Left ventricle myocardium inferior (tissue), 1 donor: ENCODE results near the gene HMGA1. TPM values are rescaled to one million over a fixed set of nuclear protein-coding genes. Genes with fewer than 3 reads are reported as not detected.

Experiments used
- DNase-seq: peaks from one replicate; pipeline ENCODE4 v3.0.0-alpha.2; 2020
- H3K27ac ChIP-seq: fragments of 200-600 bp; replicated peaks from 2 replicates; pipeline ENCODE4 v1.8.0; 2021
- H3K27me3 ChIP-seq: fragments of 200-600 bp; 2 replicates; pipeline ENCODE4 v1.8.0; 2021; ENCODE audit warnings: low read depth
- H3K36me3 ChIP-seq: fragments of 200-600 bp; 2 replicates; pipeline ENCODE4 v1.8.0; 2021
- H3K4me1 ChIP-seq: fragments of 200-600 bp; 2 replicates; pipeline ENCODE4 v1.8.0; 2021
- H3K4me3 ChIP-seq: fragments of 200-600 bp; 2 replicates; pipeline ENCODE4 v1.8.0; 2021; ENCODE audit warnings: mild to moderate bottlenecking, moderate library complexity
- H3K9me3 ChIP-seq: fragments of 200-600 bp; replicated peaks from 2 replicates; pipeline ENCODE4 v1.8.0; 2021
- intact Hi-C: fragments of 100-400 bp; cut with micrococcal nuclease; formaldehyde crosslinking; loops from one replicate; pipeline ENCODE4 v1.11.0; 2022
- total RNA-seq: library from RNA; stranded (reverse); fragmentation: NEBNext Ultra II Directional; extraction: Animal tissue kit (Norgen Biotek cat#: 25700); gene quantifications from one replicate; pipeline ENCODE4 v1.2.1, GENCODE V29; 2021
- TF ChIP-seq, protein P1 (sequence below): fragments of 200-600 bp; IDR thresholded peaks from 2 replicates; pipeline ENCODE4 v1.8.0; 2021; ENCODE audit warnings: antibody characterized with exemption, mild to moderate bottlenecking, borderline replicate concordance
- donor health status: DM: no; HTN: yes; CAD: no; lungs with severe emphysema.

HMGA1 gene
- total RNA-seq, 1 donor from 2014 or later, result 46.7 TPM

DNA sequence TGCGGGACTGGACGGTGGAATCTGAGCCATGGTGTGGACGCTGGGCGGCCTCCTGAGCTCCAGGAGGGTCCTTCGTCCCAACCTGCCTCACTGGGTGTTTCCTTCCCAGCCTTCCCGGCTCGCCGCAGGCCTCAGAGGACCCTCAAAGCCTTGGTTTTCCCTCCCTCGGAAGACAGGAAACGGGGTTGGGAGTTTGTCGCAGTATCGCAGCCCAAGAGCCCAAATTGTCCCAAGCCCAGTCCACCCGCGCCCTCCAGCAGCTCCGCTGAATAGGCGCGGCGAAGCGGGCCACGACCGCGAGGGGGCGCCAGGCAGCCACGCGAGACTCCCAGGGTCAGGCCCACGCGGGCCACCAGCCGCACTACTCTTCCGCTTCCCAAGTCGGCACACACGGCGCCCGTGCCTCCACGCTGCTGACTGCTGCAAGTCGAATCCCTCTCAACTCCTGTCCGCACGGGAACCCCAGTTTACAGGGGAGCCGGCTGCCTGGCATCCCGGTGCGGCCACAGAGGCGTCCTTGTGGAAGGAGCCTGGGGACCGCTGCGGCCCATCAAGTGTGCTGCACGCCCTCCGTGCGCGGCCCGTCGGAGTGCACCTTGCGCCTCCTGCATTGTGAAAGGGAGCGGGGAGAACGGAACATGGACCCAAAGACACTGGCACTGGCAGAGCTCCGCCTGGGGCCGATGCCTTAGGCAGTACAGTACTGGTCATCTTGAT lies 40.4 kb upstream of the HMGA1 start:
- H3K27ac ChIP-seq, result no peak overlapping the region
- TF ChIP-seq, protein P1, sequence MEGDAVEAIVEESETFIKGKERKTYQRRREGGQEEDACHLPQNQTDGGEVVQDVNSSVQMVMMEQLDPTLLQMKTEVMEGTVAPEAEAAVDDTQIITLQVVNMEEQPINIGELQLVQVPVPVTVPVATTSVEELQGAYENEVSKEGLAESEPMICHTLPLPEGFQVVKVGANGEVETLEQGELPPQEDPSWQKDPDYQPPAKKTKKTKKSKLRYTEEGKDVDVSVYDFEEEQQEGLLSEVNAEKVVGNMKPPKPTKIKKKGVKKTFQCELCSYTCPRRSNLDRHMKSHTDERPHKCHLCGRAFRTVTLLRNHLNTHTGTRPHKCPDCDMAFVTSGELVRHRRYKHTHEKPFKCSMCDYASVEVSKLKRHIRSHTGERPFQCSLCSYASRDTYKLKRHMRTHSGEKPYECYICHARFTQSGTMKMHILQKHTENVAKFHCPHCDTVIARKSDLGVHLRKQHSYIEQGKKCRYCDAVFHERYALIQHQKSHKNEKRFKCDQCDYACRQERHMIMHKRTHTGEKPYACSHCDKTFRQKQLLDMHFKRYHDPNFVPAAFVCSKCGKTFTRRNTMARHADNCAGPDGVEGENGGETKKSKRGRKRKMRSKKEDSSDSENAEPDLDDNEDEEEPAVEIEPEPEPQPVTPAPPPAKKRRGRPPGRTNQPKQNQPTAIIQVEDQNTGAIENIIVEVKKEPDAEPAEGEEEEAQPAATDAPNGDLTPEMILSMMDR, result peak; percentile 98
- DNase-seq, result peak; percentile 88
- no peaks in the 10 kb centered on the region for H3K9me3 ChIP-seq
- intact Hi-C loops, result loop anchor here (5.0 to 10.0 kb wide), 2 partner anchors 41 to 219 kb away; partner anchors contain the start of gene HMGA1
- peaks cover 9% of the 10 kb centered on the region for H3K4me1 ChIP-seq
- H3K27me3 ChIP-seq, result no peaks in the 10 kb centered on the region
- H3K36me3 ChIP-seq, result no peaks in the 10 kb centered on the region
- H3K4me3 ChIP-seq, result peak overlapping the region; percentile 72

DNA sequence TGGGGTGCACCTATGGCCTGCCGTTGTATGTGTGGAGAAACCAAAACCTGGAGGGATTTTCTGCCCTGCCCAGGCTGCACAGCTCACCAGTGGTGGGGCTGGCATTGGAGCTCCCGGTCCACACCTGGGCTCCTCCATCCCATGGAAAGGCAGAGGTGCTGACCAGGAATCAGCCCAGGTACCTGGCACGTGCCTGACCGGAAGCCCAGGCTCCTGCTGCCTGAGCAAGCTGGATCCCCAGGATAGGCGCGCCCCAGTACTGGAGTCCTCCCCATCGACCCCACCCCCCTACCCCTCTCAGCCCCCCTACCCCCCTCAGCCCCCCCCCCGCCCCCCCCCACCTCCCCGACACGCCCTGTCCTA lies 39.9 kb upstream of the HMGA1 start:
- Histone ChIP-seq H3K36me3 (no peaks in the 10 kb centered on the region), H3K4me3 (peak overlapping the region; percentile 72), H3K4me1 (peaks cover 9% of the 10 kb centered on the region), H3K27ac (no peak overlapping the region), H3K27me3 (no peaks in the 10 kb centered on the region), H3K9me3 (no peaks in the 10 kb centered on the region)
- DNase-seq, result no peak
- TF ChIP-seq, protein P1, result no peak
- intact Hi-C loops, result loop anchor here (5.0 to 10.0 kb wide), 2 partner anchors 40 to 218 kb away; partner anchors contain the start of gene HMGA1

DNA sequence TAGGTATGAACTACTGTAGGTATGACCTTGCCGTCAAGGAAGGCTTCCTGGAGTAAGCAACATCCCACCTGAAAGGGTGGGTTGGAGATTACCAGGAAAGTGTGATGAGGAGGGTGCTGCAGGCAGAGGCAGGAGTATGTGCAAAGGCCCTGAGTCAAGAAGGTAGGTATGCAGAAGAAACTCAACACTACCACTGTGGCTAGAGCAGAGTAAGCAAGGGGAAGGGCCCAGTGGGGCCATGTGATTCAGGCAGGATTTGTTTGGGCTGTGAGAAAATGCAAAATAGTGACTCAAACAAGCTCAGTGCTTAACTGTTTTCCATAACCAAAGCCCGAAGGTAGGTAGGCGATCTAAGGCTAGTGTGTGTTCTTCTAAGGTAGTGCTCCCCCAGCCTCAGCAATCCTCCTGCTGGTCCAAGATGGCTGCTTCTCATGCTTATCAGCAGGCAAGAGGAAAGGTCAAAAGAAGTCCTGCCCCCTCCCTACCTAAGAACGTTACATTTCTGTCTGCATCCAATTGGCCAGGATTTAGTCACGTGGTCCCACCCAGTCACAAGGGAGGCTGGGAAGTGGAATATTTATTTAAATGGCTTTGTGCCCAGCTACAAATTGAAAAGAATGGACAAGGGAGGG lies 36.2 kb upstream of the HMGA1 start:
- TF ChIP-seq, protein P1, result no peak
- Histone ChIP-seq H3K9me3 (no peaks in the 10 kb centered on the region), H3K36me3 (no peaks in the 10 kb centered on the region), H3K4me1 (peaks cover 9% of the 10 kb centered on the region), H3K27me3 (no peaks in the 10 kb centered on the region), H3K27ac (no peak overlapping the region), H3K4me3 (no peak overlapping the region)
- no peak for DNase-seq
- intact Hi-C loops, result no loop called here

DNA sequence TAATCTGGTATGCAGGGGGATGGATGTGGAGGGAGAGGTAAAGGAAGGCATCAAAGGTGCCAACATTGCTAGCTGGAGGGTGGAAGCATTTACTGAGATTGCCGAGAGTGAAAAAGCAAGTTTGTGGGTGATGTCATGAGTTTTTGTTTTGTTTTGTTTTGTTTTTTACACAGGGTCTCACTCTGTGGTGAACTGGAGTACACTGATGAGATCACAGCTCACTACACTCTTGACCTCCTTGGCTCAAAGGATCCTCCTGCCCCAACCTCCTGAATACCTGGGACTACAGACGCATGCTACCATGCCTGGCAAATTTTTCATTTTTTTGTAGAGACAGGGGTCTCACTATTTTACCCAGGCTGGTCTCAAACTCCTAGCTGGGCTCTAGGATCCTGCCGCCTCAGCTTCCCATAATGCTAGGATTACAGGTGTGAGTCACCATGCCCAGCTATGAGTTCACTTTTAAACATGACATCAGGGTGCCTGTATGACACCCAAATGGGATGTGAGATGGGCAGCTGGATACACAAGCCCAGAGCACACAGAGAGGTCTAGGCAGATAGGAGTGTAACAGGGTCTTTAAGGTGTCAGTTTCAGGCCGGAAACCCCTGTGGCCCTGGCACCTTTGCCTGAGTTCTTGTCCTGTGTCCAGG lies 35.1 kb upstream of the HMGA1 start:
- Histone ChIP-seq H3K4me3 (no peak overlapping the region), H3K27me3 (no peaks in the 10 kb centered on the region), H3K9me3 (no peaks in the 10 kb centered on the region), H3K4me1 (peaks cover 2% of the 10 kb centered on the region), H3K36me3 (no peaks in the 10 kb centered on the region), H3K27ac (no peak overlapping the region)
- DNase-seq, result no peak
- intact Hi-C loops, result no loop called here
- TF ChIP-seq, protein P1, result no peak

DNA sequence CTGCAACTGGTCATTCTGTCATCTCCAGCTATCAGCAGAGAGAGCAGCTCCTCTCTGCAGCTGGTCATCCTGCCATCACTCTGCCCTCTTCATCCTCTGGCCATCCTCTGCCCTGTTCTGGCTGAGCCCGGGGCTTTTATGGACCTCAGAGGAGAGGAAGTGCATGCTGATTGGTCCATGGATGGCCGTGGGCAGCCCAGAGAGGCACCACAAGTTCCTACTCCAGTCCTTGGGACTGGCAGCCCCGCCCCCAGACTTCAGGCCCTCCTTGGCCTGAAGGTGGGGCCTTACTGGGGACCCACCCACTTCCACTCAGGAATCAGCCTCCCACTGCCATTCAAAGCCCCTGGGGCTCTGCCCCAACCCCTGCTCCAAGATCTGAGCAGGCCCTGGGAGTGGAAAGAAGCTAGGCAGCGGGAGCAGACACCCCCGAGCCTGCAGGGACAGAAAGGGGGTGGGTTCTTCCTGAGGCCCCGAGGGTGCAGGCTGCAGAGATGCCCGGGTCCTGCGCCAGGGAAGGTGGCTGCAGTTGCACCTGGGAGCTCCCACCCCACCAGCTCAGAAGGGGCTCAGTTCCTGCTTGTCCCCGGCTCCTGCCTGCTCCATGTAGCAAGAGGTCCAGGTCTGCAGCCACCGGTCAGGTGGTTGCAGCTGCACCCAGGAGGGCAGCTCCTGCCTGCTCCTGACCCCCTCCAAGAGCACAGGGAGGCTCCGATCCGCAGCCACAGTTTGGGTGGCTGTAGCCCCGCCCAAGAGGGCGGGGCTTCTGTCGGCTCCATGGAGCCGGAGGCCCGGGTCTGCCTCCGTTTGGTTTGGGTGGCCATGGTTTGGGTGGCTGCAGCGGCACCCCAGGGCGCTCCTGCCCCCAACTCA lies 34.1 kb upstream of the HMGA1 start:
- TF ChIP-seq, protein P1, result no peak
- no peaks in the 10 kb centered on the region for H3K4me1 ChIP-seq
- H3K9me3 ChIP-seq, result no peaks in the 10 kb centered on the region
- H3K27me3 ChIP-seq, result no peaks in the 10 kb centered on the region
- no peak overlapping the region for H3K4me3 ChIP-seq
- no peak for DNase-seq
- no peaks in the 10 kb centered on the region for H3K36me3 ChIP-seq
- H3K27ac ChIP-seq, result no peak overlapping the region
- intact Hi-C loops, result no loop called here
